ENCODE results near the gene ATP9B.

The ATP9B gene

DNA sequence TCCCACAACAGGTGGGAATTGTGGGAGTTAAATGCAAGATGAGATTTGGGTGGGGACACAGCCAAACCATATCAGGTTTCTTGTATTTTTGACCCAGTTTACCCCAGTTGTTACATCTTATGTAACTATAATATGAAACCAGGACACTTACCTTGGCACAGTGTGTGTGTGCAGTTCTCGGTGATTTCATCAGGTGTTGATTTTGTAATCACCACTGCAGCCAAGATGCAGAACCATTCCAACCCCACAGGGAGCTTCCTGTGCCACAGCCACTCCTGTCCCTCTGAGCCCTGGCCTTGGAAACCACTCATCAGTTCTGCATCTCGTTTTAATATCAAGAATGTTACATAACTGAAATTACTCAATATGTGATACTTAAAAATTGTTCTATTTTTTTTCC lies 31.8 kb downstream of the ATP9B start:
- peaks cover 21% of the 10 kb centered on the region for H3K4me1 ChIP-seq (ENCODE audit: low read length)
- H2AFZ ChIP-seq (ENCODE audit: low read depth, low read length) = no peak overlapping the region
- no peak overlapping the region for H3K27ac ChIP-seq (ENCODE audit: low read length)
- H3K27me3 ChIP-seq (ENCODE audit: low read depth, low read length) = no peaks in the 10 kb centered on the region
- no peak overlapping the region for H3K4me3 ChIP-seq (ENCODE audit: low read length)
- no peak for TF ChIP-seq EZH2phosphoT487 (IDR thresholded peaks at IDR 0.05; ENCODE audit: low read depth)
- TF ChIP-seq, protein P1, sequence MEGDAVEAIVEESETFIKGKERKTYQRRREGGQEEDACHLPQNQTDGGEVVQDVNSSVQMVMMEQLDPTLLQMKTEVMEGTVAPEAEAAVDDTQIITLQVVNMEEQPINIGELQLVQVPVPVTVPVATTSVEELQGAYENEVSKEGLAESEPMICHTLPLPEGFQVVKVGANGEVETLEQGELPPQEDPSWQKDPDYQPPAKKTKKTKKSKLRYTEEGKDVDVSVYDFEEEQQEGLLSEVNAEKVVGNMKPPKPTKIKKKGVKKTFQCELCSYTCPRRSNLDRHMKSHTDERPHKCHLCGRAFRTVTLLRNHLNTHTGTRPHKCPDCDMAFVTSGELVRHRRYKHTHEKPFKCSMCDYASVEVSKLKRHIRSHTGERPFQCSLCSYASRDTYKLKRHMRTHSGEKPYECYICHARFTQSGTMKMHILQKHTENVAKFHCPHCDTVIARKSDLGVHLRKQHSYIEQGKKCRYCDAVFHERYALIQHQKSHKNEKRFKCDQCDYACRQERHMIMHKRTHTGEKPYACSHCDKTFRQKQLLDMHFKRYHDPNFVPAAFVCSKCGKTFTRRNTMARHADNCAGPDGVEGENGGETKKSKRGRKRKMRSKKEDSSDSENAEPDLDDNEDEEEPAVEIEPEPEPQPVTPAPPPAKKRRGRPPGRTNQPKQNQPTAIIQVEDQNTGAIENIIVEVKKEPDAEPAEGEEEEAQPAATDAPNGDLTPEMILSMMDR (IDR thresholded peaks at IDR 0.05; ENCODE audit: low read depth, low read length) = no peak
- no peak overlapping the region for H3K4me2 ChIP-seq (ENCODE audit: low read length)
- peaks cover 17% of the 10 kb centered on the region for H3K36me3 ChIP-seq (replicated peaks; ENCODE audit: low read depth, low read length)
- H3K79me2 ChIP-seq (ENCODE audit: low read length) = peaks cover 32% of the 10 kb centered on the region
- H4K20me1 ChIP-seq (ENCODE audit: insufficient read depth, low read length) = peaks cover 18% of the 10 kb centered on the region; the same call in 1 of the 2 replicates
- H3K9me3 ChIP-seq (ENCODE audit: insufficient read depth, low read length) = no peaks in the 10 kb centered on the region
- H3K9ac ChIP-seq (ENCODE audit: low read length) = no peak overlapping the region

DNA sequence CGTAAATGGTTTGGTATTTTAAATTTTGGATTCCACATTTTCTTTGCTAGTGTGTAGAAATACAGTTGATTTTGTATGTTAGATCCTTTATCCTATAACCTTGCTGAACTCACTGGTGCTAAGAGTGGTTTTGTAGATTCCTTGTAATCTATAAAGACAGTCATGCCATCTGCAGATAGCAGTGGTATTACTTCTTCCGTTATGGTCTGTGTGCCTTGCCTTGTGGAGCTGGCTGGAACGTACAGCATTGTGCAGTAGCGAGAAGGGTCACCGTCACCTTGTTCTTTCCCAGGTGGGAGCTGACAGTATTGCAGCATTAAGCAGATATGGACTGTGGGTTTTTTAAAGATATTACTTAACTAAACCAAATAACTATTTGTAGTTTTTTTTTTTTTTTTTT lies 33.7 kb downstream of the ATP9B start:
- TF ChIP-seq, protein P1 (IDR thresholded peaks at IDR 0.05; ENCODE audit: low read depth, low read length) = no peak
- no peak for TF ChIP-seq EZH2phosphoT487 (IDR thresholded peaks at IDR 0.05; ENCODE audit: low read depth)
- peaks cover 43% of the 10 kb centered on the region for H3K79me2 ChIP-seq (ENCODE audit: low read length)

DNA sequence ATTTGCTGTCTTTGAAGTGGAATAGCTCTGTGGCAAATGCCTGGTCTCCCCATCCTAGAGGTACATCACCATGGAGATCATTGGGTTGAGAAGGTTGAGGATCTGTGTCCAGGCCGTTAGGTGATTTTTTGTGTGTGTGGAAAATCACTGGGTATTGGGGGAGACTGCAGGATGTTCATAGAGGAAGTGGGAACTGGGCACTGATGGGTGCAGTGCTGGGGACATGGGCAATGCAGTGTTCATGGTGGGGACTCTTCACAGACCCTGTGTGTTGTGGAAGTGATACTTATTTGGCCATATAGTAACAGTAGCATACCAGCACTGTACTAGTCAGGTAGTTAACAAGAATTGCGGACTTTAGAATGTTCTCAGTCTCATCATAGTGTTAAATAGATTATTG lies 34.9 kb downstream of the ATP9B start:
- Histone ChIP-seq H3K9me3 (ENCODE audit: insufficient read depth, low read length) (no peaks in the 10 kb centered on the region), H3K79me2 (ENCODE audit: low read length) (peaks cover 48% of the 10 kb centered on the region), H3K27me3 (ENCODE audit: low read depth, low read length) (no peaks in the 10 kb centered on the region), H4K20me1 (ENCODE audit: insufficient read depth, low read length) (peaks cover 20% of the 10 kb centered on the region; the same call in 1 of the 2 replicates), H3K27ac (ENCODE audit: low read length) (no peak overlapping the region), H3K4me1 (ENCODE audit: low read length) (peaks cover 21% of the 10 kb centered on the region), H2AFZ (ENCODE audit: low read depth, low read length) (no peak overlapping the region), H3K36me3 (replicated peaks; ENCODE audit: low read depth, low read length) (peaks cover 12% of the 10 kb centered on the region), H3K9ac (ENCODE audit: low read length) (no peak overlapping the region), H3K4me2 (ENCODE audit: low read length) (no peak overlapping the region; the same call in 1 of the 2 replicates), H3K4me3 (ENCODE audit: low read length) (no peak overlapping the region)
- TF ChIP-seq, protein P1 (IDR thresholded peaks at IDR 0.05; ENCODE audit: low read depth, low read length) = no peak
- no peak for TF ChIP-seq EZH2phosphoT487 (IDR thresholded peaks at IDR 0.05; ENCODE audit: low read depth)

More for the DNA sequence above, 33.7 kb downstream of the ATP9B start:
- Histone ChIP-seq H3K4me3 (ENCODE audit: low read length) (no peak overlapping the region), H3K4me1 (ENCODE audit: low read length) (peaks cover 21% of the 10 kb centered on the region), H3K4me2 (ENCODE audit: low read length) (no peak overlapping the region), H4K20me1 (ENCODE audit: insufficient read depth, low read length) (peaks cover 20% of the 10 kb centered on the region; the same call in 1 of the 2 replicates), H3K36me3 (replicated peaks; ENCODE audit: low read depth, low read length) (peaks cover 17% of the 10 kb centered on the region), H3K9ac (ENCODE audit: low read length) (no peak overlapping the region), H3K27me3 (ENCODE audit: low read depth, low read length) (no peaks in the 10 kb centered on the region), H3K9me3 (ENCODE audit: insufficient read depth, low read length) (no peaks in the 10 kb centered on the region), H2AFZ (ENCODE audit: low read depth, low read length) (no peak overlapping the region), H3K27ac (ENCODE audit: low read length) (no peak overlapping the region)

DNA sequence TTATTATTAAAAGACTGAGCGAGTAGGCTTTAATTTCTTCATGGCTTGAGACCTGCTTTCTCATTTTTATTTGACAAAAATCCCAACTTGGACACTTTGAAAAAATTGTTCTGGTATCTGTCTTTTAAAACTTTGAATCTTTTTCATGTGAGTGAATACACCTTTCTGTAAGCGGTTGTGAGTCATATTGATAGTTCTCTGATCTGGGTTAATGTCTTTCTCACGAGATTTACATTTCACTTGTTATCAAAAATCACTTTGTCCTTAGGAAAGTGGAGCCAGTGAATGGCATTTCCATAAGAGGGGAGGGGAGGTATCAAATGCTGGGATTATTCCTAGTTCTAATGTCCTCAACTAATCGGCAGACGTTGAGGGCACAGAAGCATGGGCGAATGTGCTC lies 36.3 kb downstream of the ATP9B start:
- Histone ChIP-seq H3K9ac (ENCODE audit: low read length) (no peak overlapping the region), H3K4me3 (ENCODE audit: low read length) (no peak overlapping the region), H2AFZ (ENCODE audit: low read depth, low read length) (no peak overlapping the region), H3K4me2 (ENCODE audit: low read length) (0 out of 2 replicates have a peak overlapping the region, but pooled peaks have one; percentile 2), H3K27me3 (ENCODE audit: low read depth, low read length) (no peaks in the 10 kb centered on the region), H3K4me1 (ENCODE audit: low read length) (peaks cover 21% of the 10 kb centered on the region), H3K79me2 (ENCODE audit: low read length) (peaks cover 48% of the 10 kb centered on the region), H3K27ac (ENCODE audit: low read length) (no peak overlapping the region), H4K20me1 (ENCODE audit: insufficient read depth, low read length) (peaks cover 20% of the 10 kb centered on the region; the same call in 1 of the 2 replicates), H3K9me3 (ENCODE audit: insufficient read depth, low read length) (no peaks in the 10 kb centered on the region), H3K36me3 (replicated peaks; ENCODE audit: low read depth, low read length) (peaks cover 8% of the 10 kb centered on the region)
- TF ChIP-seq EZH2phosphoT487 (IDR thresholded peaks at IDR 0.05; ENCODE audit: low read depth) = no peak
- TF ChIP-seq, protein P1 (IDR thresholded peaks at IDR 0.05; ENCODE audit: low read depth, low read length) = no peak
